Gastrocnemius medialis (tissue), 4 donors: ENCODE data around the gene STXBP4. TPM values are rescaled to one million over a fixed set of nuclear protein-coding genes. Genes with fewer than 3 reads are reported as not detected.

Experiments
- ATAC-seq, 2 donors: fragments of 150-250 bp; one replicate each; pipeline ENCODE4 v1.9.1; 2016
- DNase-seq, 2 donors: peaks; one replicate each; pipeline ENCODE4 v3.0.0-alpha.2; 2019
- H3K27ac ChIP-seq, 4 donors: fragments of 200-600 bp; sonication (generic); 1 replicate in 1 of 4; 2 replicates in 3 of 4; pipeline ENCODE4 v1.5.1; 2016 to 2018; ENCODE audit warnings: mild to moderate bottlenecking in 2 of 4, moderate library complexity in 1 of 4
- H3K27me3 ChIP-seq, 3 donors: fragments of 200-600 bp; sonication (generic) in 2 of 3; 1 replicate in 1 of 3; 2 replicates in 2 of 3; pipeline versions ENCODE4 v1.5.1 to v1.6.0; 2016 to 2019; ENCODE audit warnings: mild to moderate bottlenecking in 1 of 3, moderate library complexity in 1 of 3
- H3K36me3 ChIP-seq, 2 donors: fragments of 200-600 bp; sonication (generic) in 1 of 2; one replicate each; pipeline ENCODE4 v1.5.1; 2017 to 2018
- H3K4me1 ChIP-seq, 2 donors: fragments of 200-600 bp; sonication (generic) in 1 of 2; one replicate each; pipeline ENCODE4 v1.5.1; 2016 to 2017; ENCODE audit warnings: mild to moderate bottlenecking in 2 of 2
- H3K4me3 ChIP-seq, 4 donors: fragments of 200-600 bp; sonication (generic) in 3 of 4; 1 replicate in 1 of 4; 2 replicates in 3 of 4; pipeline ENCODE4 v1.5.1; 2016 to 2019; ENCODE audit warnings: mild to moderate bottlenecking in 2 of 4
- H3K9me3 ChIP-seq, 3 donors: fragments of 200-600 bp; sonication (generic) in 2 of 3; 1 replicate in 1 of 3; 2 replicates in 2 of 3; pipeline ENCODE4 v1.5.1; 2016 to 2019
- POLR2A ChIP-seq, 2 donors: fragments of 450-650 bp; IDR thresholded peaks; one replicate each; pipeline ENCODE4 v1.6.1; 2017; ENCODE audit warnings: antibody characterized with exemption in 2 of 2, mild to moderate bottlenecking in 2 of 2, moderate library complexity in 2 of 2
- in situ Hi-C, 4 donors: fragments of 200-750 bp; cut with MboI; loops; one replicate each; pipeline versions ENCODE4 v1.15.0 to v1.8.0; 2017; ENCODE audit warnings: low sequenced_read_pairs in 4 of 4
- intact Hi-C: fragments of 100-400 bp; cut with DNase I; formaldehyde crosslinking; loops from one replicate; pipeline ENCODE4 v1.15.1; 2023; ENCODE audit warnings: low total_unique reads
- total RNA-seq, 4 donors: library from RNA; depleted of rRNA; stranded (reverse); fragments of >200 nt; gene quantifications; one replicate each; pipeline versions ENCODE4 v1.1.0 to v1.2.3, GENCODE V29; 2016
- TF ChIP-seq, protein P1 (sequence below), 5 experiments: fragments of 450-650 bp in 3 of 5; fragments of 200-600 bp in 2 of 5; sonication (generic) in 2 of 5; IDR thresholded peaks in 4 of 5; conservative IDR thresholded peaks in 1 of 5; 1 replicate in 4 of 5; 2 replicates in 1 of 5; pipeline ENCODE4 v1.5.1; 2016 to 2019; ENCODE audit warnings: antibody characterized with exemption in 5 of 5, mild to moderate bottlenecking in 3 of 5, moderate library complexity in 3 of 5

STXBP4 gene
- total RNA-seq, 4 donors from 2014 or later = 1.4 to 20.7 (median 9.6) TPM

- intact Hi-C loops = no loop called here
- H3K27me3 ChIP-seq = no peaks in the 10 kb centered on the region
- DNase-seq = no peak
Measured at GRCh38 chr17:54947396-54947795, 21.2 kb upstream of the STXBP4 start.

GRCh38 chr17:54948380-54948779, 20.2 kb upstream of the STXBP4 start:
- Histone ChIP-seq H3K27ac (no peak overlapping the region), H3K36me3 (peaks cover 0 to 8% of the 10 kb centered on the region in 2 donors), H3K4me1 (peaks cover 0 to 4% of the 10 kb centered on the region in 2 donors), H3K9me3 (no peaks in the 10 kb centered on the region), H3K4me3 (no peak overlapping the region), H3K27me3 (no peaks in the 10 kb centered on the region)
- ATAC-seq = no peak
- in situ Hi-C loops = no loop called here
- intact Hi-C loops = no loop called here
- DNase-seq = no peak
- no peak for TF ChIP-seq POLR2A (IDR thresholded peaks at IDR 0.05)
- TF ChIP-seq, protein P1, sequence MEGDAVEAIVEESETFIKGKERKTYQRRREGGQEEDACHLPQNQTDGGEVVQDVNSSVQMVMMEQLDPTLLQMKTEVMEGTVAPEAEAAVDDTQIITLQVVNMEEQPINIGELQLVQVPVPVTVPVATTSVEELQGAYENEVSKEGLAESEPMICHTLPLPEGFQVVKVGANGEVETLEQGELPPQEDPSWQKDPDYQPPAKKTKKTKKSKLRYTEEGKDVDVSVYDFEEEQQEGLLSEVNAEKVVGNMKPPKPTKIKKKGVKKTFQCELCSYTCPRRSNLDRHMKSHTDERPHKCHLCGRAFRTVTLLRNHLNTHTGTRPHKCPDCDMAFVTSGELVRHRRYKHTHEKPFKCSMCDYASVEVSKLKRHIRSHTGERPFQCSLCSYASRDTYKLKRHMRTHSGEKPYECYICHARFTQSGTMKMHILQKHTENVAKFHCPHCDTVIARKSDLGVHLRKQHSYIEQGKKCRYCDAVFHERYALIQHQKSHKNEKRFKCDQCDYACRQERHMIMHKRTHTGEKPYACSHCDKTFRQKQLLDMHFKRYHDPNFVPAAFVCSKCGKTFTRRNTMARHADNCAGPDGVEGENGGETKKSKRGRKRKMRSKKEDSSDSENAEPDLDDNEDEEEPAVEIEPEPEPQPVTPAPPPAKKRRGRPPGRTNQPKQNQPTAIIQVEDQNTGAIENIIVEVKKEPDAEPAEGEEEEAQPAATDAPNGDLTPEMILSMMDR (IDR thresholded peaks at IDR 0.05 in 4 of 5, conservative IDR thresholded peaks at IDR 0.05 in 1 of 5) = no peak

More at GRCh38 chr17:54947396-54947795, 21.2 kb upstream of the STXBP4 start:
- Histone ChIP-seq H3K36me3 (no peaks in the 10 kb centered on the region), H3K9me3 (no peaks in the 10 kb centered on the region), H3K4me3 (no peak overlapping the region), H3K4me1 (peaks cover 0 to 4% of the 10 kb centered on the region in 2 donors), H3K27ac (no peak overlapping the region)
- no peak for ATAC-seq
- in situ Hi-C loops = no loop called here
- no peak for TF ChIP-seq POLR2A (IDR thresholded peaks at IDR 0.05)
- TF ChIP-seq, protein P1 (IDR thresholded peaks at IDR 0.05 in 4 of 5, conservative IDR thresholded peaks at IDR 0.05 in 1 of 5) = no peak

DNA sequence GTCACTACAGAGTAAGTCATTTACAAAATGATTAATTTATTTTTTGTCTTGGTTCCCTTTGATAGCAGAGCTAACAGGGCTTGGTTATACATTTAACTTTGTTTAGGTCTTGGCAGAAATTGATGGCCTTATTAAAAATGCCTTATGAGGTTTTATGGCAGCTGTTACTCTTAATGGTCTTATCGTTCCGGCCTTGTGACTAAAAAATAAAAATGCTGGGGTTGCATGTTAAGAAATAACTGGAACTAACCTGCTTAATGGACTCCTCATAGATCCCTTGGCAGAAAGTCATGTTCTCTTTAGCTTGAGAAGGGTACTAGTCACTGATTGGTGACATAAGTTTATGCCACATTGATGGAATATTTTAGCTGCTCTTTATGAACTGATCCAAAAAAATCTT, 18.4 kb upstream of the STXBP4 start:
- intact Hi-C loops = no loop called here
- H3K36me3 ChIP-seq = peaks cover 0 to 11% of the 10 kb centered on the region in 2 donors
- peaks cover 0 to 4% of the 10 kb centered on the region in 2 donors for H3K4me1 ChIP-seq
- no peaks in the 10 kb centered on the region for H3K9me3 ChIP-seq
- TF ChIP-seq, protein P1 (IDR thresholded peaks at IDR 0.05 in 4 of 5, conservative IDR thresholded peaks at IDR 0.05 in 1 of 5) = no peak
- no peak for TF ChIP-seq POLR2A (IDR thresholded peaks at IDR 0.05)
- H3K4me3 ChIP-seq = no peak overlapping the region
- in situ Hi-C loops = no loop called here
- no peak for DNase-seq
- no peak overlapping the region for H3K27ac ChIP-seq
- no peak for ATAC-seq
- no peaks in the 10 kb centered on the region for H3K27me3 ChIP-seq

- ATAC-seq (no peak), DNase-seq (no peak)
- in situ Hi-C loops = no loop called here
- Histone ChIP-seq H3K27me3 (no peaks in the 10 kb centered on the region), H3K36me3 (peaks cover 0 to 13% of the 10 kb centered on the region in 2 donors), H3K9me3 (no peaks in the 10 kb centered on the region), H3K4me3 (no peak overlapping the region), H3K4me1 (peaks cover 0 to 4% of the 10 kb centered on the region in 2 donors), H3K27ac (no peak overlapping the region)
- TF ChIP-seq, protein P1 (IDR thresholded peaks at IDR 0.05 in 4 of 5, conservative IDR thresholded peaks at IDR 0.05 in 1 of 5) = no peak
- no peak for TF ChIP-seq POLR2A (IDR thresholded peaks at IDR 0.05)
- intact Hi-C loops = no loop called here
Measured at GRCh38 chr17:54951286-54951685, 17.3 kb upstream of the STXBP4 start.

GRCh38 chr17:54956791-54957190, 11.8 kb upstream of the STXBP4 start:
- Histone ChIP-seq H3K27me3 (no peaks in the 10 kb centered on the region), H3K4me1 (no peaks in the 10 kb centered on the region), H3K36me3 (peaks cover 4 to 42% of the 10 kb centered on the region in 2 donors), H3K9me3 (no peaks in the 10 kb centered on the region), H3K27ac (no peak overlapping the region), H3K4me3 (no peak overlapping the region)
- intact Hi-C loops = no loop called here
- in situ Hi-C loops = no loop called here
- TF ChIP-seq, protein P1 (IDR thresholded peaks at IDR 0.05 in 4 of 5, conservative IDR thresholded peaks at IDR 0.05 in 1 of 5) = no peak
- TF ChIP-seq POLR2A (IDR thresholded peaks at IDR 0.05) = no peak
- DNase-seq (no peak), ATAC-seq (no peak)
